Inflammatory macrophage (primary cell): ENCODE data around the gene CD2AP.
"Not testable (repeated sequence)": the region's sequence is repeated elsewhere in the genome, so short reads cannot be mapped to it uniquely, and the experiment has no call there.

Experiments
- DNase-seq, 2 donors: peaks; one replicate each; pipeline ENCODE4 v3.0.0-alpha.2; 2020 to 2022

The CD2AP gene

GRCh38 chr6:47509937-47510336 is 32.3 kb downstream of the CD2AP start:
- DNase-seq, result no peak

- no peak for DNase-seq
These were observed 35.3 kb downstream of the CD2AP start for GRCh38 chr6:47512872-47513271.

- DNase-seq, result no peak
These were observed 41.7 kb downstream of the CD2AP start for GRCh38 chr6:47519279-47519678.

- DNase-seq, result no peak
These were observed 42.7 kb downstream of the CD2AP start for GRCh38 chr6:47520282-47520681.

- DNase-seq, result no peak
These were observed 44.4 kb downstream of the CD2AP start for GRCh38 chr6:47521961-47522360.

- peak in 1 of 2 donors; percentile 23 for DNase-seq
These were observed 46.7 kb downstream of the CD2AP start for GRCh38 chr6:47524136-47524845.

- no peak for DNase-seq
These were observed 47.9 kb downstream of the CD2AP start for GRCh38 chr6:47525330-47526057.

- no peak for DNase-seq
These were observed 49.7 kb downstream of the CD2AP start for GRCh38 chr6:47527274-47527673.

GRCh38 chr6:47529734-47530133 is 52.1 kb downstream of the CD2AP start:
- DNase-seq, result no peak

- DNase-seq, result no peak
These were observed 55.5 kb downstream of the CD2AP start for GRCh38 chr6:47532981-47533585.

GRCh38 chr6:47534063-47534462 is 56.5 kb downstream of the CD2AP start:
- DNase-seq, result no peak

- no peak for DNase-seq
These were observed 58.0 kb downstream of the CD2AP start for GRCh38 chr6:47535316-47536225.

- no peak for DNase-seq
These were observed 59.3 kb downstream of the CD2AP start for GRCh38 chr6:47536816-47537401.

GRCh38 chr6:47545223-47545622 is 67.6 kb downstream of the CD2AP start:
- no peak for DNase-seq

GRCh38 chr6:47551670-47552069 is 74.1 kb downstream of the CD2AP start:
- no peak for DNase-seq

- no peak for DNase-seq
These were observed 74.7 kb downstream of the CD2AP start for GRCh38 chr6:47552319-47552718.

GRCh38 chr6:47553243-47553642 is 75.7 kb downstream of the CD2AP start:
- DNase-seq, result not testable (repeated sequence)

GRCh38 chr6:47556459-47556858 is 78.9 kb downstream of the CD2AP start:
- not testable (repeated sequence) for DNase-seq

GRCh38 chr6:47563162-47563561 is 85.6 kb downstream of the CD2AP start:
- no peak for DNase-seq

- not testable (repeated sequence) for DNase-seq
These were observed 89.0 kb downstream of the CD2AP start for GRCh38 chr6:47566602-47567001.

- no peak for DNase-seq
These were observed 90.0 kb downstream of the CD2AP start for GRCh38 chr6:47567586-47567985.

GRCh38 chr6:47571488-47571887 is 93.9 kb downstream of the CD2AP start:
- DNase-seq, result no peak
